UCSD-AML1 (cell line): Measurements from ENCODE around the gene TRPM2.

Experiments
- DNase-seq: peaks from one replicate; lab custom pipeline; 2025; ENCODE audit not compliant: unreplicated experiment; lab: John Stamatoyannopoulos, UW

TRPM2 gene

GRCh38 chr21:44370786-44371410, 17.5 kb downstream of the TRPM2 start:
- DNase-seq, result no peak

DNA sequence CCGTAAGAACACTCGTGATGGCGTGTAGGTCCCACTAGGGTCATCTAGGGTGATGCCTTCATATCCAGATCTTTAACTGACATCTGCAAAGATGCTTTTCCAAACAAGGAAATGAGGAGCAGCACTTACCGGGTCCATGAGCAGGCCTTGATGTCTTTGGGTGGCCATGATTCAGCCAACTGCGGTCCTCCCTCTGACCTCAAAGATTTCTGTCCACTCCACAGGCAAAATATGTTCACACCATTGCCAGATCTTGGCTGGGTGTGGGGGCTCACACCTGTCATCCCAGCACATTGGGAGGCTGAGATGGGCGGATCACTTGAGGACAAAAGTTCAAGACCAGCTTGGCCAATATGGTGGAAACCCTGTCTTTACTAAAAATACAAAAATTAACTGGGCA, 18.2 kb downstream of the TRPM2 start:
- no peak for DNase-seq

GRCh38 chr21:44372616-44373015, 19.2 kb downstream of the TRPM2 start:
- DNase-seq, result no peak

GRCh38 chr21:44374601-44375280, 21.3 kb downstream of the TRPM2 start:
- DNase-seq, result no peak

- DNase-seq, result peak; percentile 83
Observed at GRCh38 chr21:44375281-44375651, 21.8 kb downstream of the TRPM2 start.

DNA sequence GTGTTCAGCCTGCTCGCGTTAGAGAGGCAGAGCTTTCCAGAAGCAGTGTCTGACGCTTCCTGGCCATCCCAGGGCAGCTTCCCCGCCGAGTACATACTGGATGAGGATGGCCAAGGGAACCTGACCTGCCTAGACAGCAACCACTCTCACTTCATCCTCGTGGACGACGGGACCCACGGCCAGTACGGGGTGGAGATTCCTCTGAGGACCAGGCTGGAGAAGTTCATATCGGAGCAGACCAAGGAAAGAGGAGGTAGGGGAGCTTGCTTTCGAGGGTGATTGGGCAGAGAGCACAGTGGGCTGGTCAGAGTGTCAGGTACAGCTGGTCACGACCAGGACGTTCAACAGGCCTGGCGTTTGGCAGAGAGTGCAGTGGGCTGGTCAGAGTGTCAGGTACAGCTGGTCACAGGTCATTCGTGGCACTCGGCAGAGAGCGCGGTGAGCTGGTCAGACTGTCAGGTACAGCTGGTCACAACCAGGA, 22.4 kb downstream of the TRPM2 start:
- DNase-seq, result no peak

DNA sequence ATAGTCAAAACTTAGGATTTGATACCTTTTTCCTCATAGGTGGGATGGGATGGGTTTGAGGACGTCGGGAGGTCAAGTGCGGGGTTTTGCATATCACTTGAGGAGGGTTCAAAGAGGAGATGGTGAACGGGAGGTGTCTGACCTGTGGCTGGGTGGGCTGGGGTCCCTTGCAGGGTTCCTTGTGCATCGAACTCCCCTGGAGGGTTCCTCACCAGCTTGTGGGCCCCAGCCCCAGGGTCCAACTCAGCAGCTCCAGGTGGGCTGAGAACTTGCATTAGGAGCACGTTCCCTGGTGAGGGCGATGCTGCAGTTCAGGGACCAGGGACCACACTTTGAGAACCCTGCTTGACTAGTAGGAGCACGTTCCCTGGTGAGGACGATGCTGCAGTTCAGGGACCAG, 23.2 kb downstream of the TRPM2 start:
- no peak for DNase-seq

- DNase-seq, result no peak
Observed at GRCh38 chr21:44377201-44377921, 23.9 kb downstream of the TRPM2 start.

GRCh38 chr21:44377922-44378645, 24.7 kb downstream of the TRPM2 start:
- no peak for DNase-seq

- no peak for DNase-seq
Observed at GRCh38 chr21:44378646-44379514, 25.5 kb downstream of the TRPM2 start.

GRCh38 chr21:44379515-44379848, 26.1 kb downstream of the TRPM2 start:
- no peak for DNase-seq

DNA sequence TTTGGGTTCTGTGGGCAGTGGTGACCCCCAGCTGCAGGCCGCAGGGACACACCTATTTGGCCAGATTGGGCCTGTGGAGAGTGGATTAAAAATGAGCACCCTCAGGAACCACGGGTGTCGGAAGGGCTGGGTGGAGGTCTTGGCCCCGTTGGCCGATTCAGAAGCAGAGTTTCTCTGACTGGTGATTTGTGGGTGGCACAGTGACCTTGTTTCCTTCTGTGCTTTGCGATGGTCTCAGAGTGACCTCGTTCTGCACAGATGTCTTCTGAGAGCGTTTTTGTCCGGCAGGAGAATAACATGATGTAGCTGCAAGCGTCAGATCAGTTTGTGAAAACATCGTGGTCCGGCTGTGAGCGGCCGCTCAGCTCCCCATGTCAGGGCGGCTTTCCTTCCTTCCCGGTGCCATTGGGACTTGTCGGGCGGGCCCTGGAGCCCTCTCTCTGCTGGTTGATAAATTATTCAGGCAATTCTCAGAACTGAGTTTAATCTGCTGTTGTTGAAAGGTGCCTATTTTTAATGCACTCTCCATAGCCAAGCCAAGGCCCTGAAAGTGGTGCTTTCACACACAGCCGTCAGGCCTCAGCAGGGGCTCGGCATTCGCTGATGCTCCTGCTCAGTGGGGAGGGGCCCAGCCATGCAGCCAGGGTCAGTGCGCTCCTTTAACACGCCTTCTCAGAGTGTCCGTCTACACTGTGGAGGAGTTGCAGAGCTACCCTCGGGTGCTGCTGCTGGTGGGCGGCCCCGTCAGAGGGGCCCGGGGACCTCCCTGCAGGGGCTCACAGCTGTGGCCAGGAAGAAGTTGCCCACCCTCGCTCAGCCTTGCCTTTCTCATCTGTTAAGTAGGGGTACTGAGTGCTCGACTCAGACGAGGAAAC, 26.8 kb downstream of the TRPM2 start:
- no peak for DNase-seq

DNA sequence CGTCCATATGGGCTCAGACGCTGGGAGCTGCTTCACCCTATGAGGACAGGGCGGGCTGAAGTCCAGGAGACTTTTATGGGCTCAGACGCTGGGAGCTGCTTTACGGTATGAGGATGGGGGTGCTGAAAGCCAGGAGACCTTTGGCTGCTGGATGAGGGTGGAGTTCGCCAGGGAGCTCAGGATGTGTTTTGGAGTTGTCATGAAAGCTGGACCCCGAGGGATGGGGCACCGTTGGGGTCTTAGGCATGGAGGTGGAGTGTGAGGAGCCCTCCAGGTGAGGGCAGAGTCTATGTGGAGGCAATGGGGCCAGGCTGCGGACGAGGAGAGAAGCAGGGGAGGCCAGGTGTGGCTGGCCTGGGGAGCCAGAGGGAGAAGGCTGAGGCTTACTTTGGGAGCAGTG, 27.5 kb downstream of the TRPM2 start:
- no peak for DNase-seq

DNA sequence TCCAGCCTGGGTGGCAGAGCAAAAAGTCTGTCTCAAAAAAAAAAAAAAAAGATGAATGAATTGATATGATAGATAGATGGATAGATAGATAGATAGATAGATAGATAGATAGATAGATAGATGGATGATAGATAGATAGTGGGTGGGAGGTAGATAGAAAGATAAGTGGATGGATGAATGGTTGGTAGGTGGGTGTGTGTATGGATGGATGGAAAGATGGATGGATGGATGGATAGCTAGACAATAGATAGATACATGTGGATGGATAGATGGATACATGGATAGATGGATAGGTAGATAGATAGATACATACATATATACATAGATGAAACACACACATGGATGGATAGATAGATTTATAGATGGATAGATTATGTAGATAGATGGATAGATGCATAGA, 28.5 kb downstream of the TRPM2 start:
- no peak for DNase-seq

- DNase-seq, result no peak
Observed at GRCh38 chr21:44382536-44382935, 29.1 kb downstream of the TRPM2 start.

DNA sequence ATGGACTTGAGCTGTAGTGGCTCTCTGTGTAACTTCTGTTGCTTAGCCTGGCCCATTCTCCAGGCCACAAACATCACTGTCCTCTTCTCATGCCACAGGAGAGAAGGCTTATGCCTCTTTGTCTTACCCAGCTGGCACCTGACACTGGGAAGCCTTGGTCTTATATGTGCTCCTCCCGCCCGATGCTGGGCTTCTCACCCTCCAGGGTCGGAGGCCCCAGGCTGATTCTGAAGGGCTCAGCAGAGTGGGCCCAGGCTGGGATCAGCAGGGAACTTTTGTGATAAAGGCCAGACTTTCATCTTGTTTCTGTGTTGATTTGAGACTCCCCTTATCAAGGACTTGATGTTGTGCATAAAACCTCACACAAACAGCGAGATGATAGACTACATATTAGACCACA, 29.8 kb downstream of the TRPM2 start:
- no peak for DNase-seq

DNA sequence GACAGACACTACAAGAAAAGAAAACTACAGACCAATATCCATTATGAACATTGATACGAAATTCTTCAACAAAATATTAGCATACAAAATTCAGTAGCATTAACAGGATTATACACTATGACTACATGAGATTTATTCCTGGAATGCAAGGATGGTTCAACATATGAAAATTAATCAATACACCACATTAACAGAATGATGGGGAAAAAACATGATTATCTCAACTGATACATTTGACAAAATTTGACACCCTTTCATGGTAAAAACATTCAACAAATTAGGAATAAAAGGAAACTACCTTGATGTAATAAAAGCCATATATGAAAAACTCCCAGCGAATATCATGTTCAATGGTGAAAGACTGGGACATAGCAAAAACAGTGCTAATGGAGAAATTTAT, 31.5 kb downstream of the TRPM2 start:
- no peak for DNase-seq

DNA sequence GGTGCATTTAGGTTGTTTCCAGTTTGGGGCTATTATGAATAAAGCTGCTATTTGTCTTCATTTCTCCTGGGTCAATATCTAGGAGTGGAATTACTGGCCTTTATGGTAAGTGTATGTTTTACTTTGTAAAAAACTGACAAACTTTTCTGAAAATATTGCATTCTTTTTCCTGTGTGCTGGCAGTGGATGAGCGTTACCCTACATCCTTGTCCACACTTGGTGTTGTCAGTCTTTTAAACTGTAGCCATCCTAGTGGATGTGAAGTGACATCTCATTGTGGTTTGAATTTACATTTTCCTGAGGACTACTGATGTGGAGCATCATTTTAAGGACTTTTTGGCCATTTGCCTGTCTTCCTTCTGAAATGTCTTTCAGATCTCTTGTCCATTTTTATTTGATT, 35.9 kb downstream of the TRPM2 start:
- DNase-seq, result no peak

- no peak for DNase-seq
Observed at GRCh38 chr21:44390886-44391285, 37.5 kb downstream of the TRPM2 start.
